Esophagus squamous epithelium (tissue), 5 donors: ENCODE measurements around the gene AUTS2. TPM values are rescaled to one million over a fixed set of nuclear protein-coding genes. Genes with fewer than 3 reads are reported as not detected.

Experiments used
- DNase-seq: peaks from one replicate; lab custom pipeline; 2025; lab: John Stamatoyannopoulos, UW
- H3K27ac ChIP-seq, 4 donors: fragments of 200-600 bp; sonication (generic); one replicate each; pipeline ENCODE4 v1.5.1; 2016 to 2019; ENCODE audit warnings: mild to moderate bottlenecking in 1 of 4
- H3K27me3 ChIP-seq, 4 donors: fragments of 200-600 bp; sonication (generic); 1 replicate in 3 of 4; 2 replicates in 1 of 4; pipeline versions ENCODE4 v1.5.1 to v1.6.0; 2017 to 2021; ENCODE audit warnings: antibody characterized with exemption in 1 of 4
- H3K36me3 ChIP-seq, 3 donors: fragments of 200-600 bp; sonication (generic); one replicate each; pipeline ENCODE4 v1.5.1; 2016 to 2019
- H3K4me1 ChIP-seq, 3 donors: fragments of 200-600 bp; sonication (generic); one replicate each; pipeline ENCODE4 v1.5.1; 2017 to 2019
- H3K4me3 ChIP-seq, 4 donors: fragments of 200-600 bp; sonication (generic); 1 replicate in 3 of 4; 2 replicates in 1 of 4; pipeline ENCODE4 v1.5.1; 2016 to 2019; ENCODE audit warnings: mild to moderate bottlenecking in 2 of 4, moderate library complexity in 1 of 4
- H3K9me3 ChIP-seq, 3 donors: fragments of 200-600 bp; sonication (generic); one replicate each; pipeline ENCODE4 v1.5.1; 2016 to 2019
- POLR2A ChIP-seq, 4 donors: fragments of 450-650 bp; IDR thresholded peaks; one replicate each; pipeline ENCODE4 v1.6.1; 2017; ENCODE audit warnings: antibody characterized with exemption in 4 of 4, mild to moderate bottlenecking in 4 of 4, moderate library complexity in 3 of 4
- WGBS, 2 donors: methylation state at CpG; one replicate each; pipeline ENCODE4 v1.1.5; 2018; 5-methylcytosine and 5-hydroxymethylcytosine counted together
- intact Hi-C: fragments of 100-400 bp; cut with DNase I; formaldehyde crosslinking; loops from one replicate; pipeline ENCODE4 v1.15.0; 2022
- total RNA-seq, 4 donors: library from RNA; depleted of rRNA; stranded (reverse); fragments of >200 nt; gene quantifications; one replicate each; pipeline ENCODE4 v1.1.0, GENCODE V29; 2016
- TF ChIP-seq, protein P1 (sequence below), 6 experiments: fragments of 450-650 bp in 4 of 6; fragments of 200-600 bp in 2 of 6; sonication (generic) in 2 of 6; IDR thresholded peaks; one replicate each; pipeline ENCODE4 v1.5.1; 2016 to 2019; ENCODE audit warnings: antibody characterized with exemption in 6 of 6, mild to moderate bottlenecking in 4 of 6, moderate library complexity in 4 of 6
- donor health status: DM: yes; HTN: yes; CAD: no.

Gene AUTS2
- total RNA-seq, 4 donors from 2014 or later = 9.5 to 36.2 (median 23.0) TPM

DNA sequence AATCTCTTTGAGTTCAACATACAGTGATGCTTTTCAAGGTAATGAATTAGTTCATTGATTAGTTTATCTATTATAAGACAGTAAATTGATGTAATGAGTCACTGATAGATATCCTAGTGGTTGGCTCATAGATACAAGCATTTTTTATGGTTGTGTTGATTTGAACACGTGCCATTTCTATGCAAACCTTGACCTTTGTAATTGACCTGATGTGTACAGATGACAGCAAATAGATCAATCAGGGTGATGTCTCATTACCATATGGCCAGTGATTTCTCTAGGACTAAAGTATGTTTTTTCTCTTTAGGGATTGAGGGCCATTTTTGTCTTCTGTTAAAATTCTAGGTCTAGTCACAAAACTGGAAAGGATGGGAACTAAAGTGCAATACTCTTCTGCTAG lies 773.4 kb downstream of the AUTS2 start:
- intact Hi-C loops = no loop called here
- no peaks in the 10 kb centered on the region for H3K9me3 ChIP-seq
- H3K4me3 ChIP-seq = no peak overlapping the region
- no peaks in the 10 kb centered on the region for H3K27me3 ChIP-seq
- no peak for TF ChIP-seq POLR2A (IDR thresholded peaks at IDR 0.05)
- TF ChIP-seq, protein P1, sequence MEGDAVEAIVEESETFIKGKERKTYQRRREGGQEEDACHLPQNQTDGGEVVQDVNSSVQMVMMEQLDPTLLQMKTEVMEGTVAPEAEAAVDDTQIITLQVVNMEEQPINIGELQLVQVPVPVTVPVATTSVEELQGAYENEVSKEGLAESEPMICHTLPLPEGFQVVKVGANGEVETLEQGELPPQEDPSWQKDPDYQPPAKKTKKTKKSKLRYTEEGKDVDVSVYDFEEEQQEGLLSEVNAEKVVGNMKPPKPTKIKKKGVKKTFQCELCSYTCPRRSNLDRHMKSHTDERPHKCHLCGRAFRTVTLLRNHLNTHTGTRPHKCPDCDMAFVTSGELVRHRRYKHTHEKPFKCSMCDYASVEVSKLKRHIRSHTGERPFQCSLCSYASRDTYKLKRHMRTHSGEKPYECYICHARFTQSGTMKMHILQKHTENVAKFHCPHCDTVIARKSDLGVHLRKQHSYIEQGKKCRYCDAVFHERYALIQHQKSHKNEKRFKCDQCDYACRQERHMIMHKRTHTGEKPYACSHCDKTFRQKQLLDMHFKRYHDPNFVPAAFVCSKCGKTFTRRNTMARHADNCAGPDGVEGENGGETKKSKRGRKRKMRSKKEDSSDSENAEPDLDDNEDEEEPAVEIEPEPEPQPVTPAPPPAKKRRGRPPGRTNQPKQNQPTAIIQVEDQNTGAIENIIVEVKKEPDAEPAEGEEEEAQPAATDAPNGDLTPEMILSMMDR (IDR thresholded peaks at IDR 0.05) = no peak
- H3K36me3 ChIP-seq = no peaks in the 10 kb centered on the region
- 55 to 91% methylated on average over 1 of the region's 1 CpG for WGBS, 2 donors
- no peak overlapping the region for H3K27ac ChIP-seq
- H3K4me1 ChIP-seq = peaks cover 0 to 5% (median 0%) of the 10 kb centered on the region in 3 donors
- no peak for DNase-seq

DNA sequence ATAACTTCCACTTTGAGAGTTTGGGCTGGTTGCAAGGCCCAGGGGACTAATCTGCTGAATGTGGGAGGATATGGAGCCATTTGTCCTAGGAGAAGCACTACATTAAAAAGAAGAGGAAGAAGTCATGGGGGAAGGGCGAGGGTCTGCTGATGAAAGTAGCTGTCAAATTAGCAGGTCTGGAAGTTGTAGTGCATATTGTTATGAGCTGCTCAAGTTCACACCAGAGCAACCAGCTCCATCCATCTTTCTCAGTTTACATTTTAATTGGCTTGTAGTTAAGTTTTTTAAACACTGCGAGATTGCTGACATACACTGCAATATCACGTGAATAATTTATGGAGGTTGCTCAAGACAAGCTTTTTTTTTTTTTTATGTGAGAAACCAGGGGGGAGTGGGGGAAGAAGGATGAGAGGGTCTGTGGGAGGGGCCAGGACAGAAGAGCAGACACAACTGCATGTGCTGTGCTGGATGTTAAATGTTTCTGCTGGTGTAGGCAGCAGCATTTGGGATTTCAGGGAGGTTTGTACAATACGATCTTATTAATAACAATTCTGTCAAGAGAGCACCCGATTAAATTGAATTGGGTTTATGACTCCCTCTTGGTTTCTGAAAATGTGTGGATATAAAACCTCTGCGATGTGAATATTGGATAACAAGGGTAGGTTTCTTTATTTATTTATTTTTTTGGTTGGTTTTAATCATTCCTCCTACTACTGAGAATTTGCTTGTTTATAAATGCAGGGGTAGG lies 774.7 kb downstream of the AUTS2 start:
- 64 to 69% methylated on average over 6 of the region's 6 CpGs for WGBS, 2 donors

DNA sequence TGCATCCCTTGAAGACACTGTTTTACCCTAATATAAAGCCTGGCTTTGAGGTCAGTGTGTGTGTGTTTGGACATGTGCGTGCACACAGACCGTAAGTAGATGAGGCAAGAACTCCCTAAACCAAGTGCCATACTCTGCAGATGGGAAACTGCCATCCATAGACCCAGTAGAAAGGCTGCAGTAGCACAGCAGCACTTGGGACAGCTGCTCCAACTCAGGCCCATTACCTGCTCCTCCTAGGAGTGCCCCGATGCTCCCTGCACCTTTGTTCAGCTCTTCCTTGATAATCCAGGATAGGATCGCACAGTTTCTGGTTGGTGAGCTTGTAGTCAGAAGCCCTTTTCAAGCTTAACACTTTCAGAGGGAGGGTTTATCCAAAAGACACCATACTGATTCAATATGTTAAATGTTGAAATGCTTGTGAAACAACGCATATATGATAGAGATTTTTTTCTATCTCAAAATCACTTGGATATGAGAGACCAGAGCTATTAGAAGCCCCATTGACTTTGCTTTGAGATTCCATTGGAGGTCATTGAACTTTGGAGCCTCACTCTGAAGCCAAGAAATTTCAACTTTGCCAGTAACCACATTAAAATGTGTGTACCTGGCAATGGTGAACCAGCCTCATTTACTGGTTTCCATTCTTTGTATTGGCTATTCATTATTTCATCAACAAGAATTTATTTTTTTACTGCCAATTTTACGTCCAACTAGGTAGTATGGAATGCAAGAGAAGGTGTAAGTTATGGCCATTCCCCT lies 776.7 kb downstream of the AUTS2 start:
- DNase-seq = no peak
- Histone ChIP-seq H3K27me3 (no peaks in the 10 kb centered on the region), H3K27ac (no peak overlapping the region), H3K36me3 (no peaks in the 10 kb centered on the region), H3K9me3 (no peaks in the 10 kb centered on the region), H3K4me1 (peaks cover 0 to 5% (median 0%) of the 10 kb centered on the region in 3 donors), H3K4me3 (no peak overlapping the region)
- whole genome bisulfite sequencing, 2 donors = 89 to 95% methylated on average over 5 to 6 of the region's 6 CpGs
- TF ChIP-seq, protein P1 (IDR thresholded peaks at IDR 0.05) = no peak
- TF ChIP-seq POLR2A (IDR thresholded peaks at IDR 0.05) = no peak
- intact Hi-C loops = no loop called here

More for the DNA sequence above, 774.7 kb downstream of the AUTS2 start:
- DNase-seq = no peak
- Histone ChIP-seq H3K27ac (no peak overlapping the region), H3K27me3 (no peaks in the 10 kb centered on the region), H3K4me1 (peaks cover 0 to 5% (median 0%) of the 10 kb centered on the region in 3 donors), H3K9me3 (no peaks in the 10 kb centered on the region), H3K4me3 (no peak overlapping the region), H3K36me3 (no peaks in the 10 kb centered on the region)
- intact Hi-C loops = no loop called here
- no peak for TF ChIP-seq POLR2A (IDR thresholded peaks at IDR 0.05)
- TF ChIP-seq, protein P1 (IDR thresholded peaks at IDR 0.05) = no peak

DNA sequence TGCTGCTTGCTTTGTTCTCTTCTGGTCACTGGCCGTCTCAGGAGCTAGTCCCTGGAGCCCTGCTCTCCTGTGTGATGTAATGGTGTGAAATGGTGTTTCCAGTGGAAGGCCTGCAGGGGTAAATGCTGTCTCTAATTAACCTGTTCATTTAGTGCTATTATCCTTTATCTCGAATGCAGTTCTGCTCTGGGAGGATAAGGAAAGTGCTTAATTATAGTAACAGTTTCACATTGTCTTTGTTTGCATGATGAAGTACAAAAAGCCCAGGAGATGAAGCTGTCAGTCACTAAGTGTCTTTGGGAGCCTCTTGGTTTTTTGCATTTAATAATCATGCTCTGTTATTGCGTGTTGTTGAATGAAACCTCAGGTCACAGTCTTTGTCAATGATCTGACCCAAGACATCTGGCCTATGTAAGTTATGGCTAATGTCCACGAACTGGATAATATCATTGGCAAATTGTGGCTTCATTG lies 778.3 kb downstream of the AUTS2 start:
- WGBS, 2 donors = 64 to 68% methylated on average over 4 of the region's 4 CpGs
- H3K9me3 ChIP-seq = no peaks in the 10 kb centered on the region
- peaks cover 0 to 5% (median 0%) of the 10 kb centered on the region in 3 donors for H3K4me1 ChIP-seq
- TF ChIP-seq, protein P1 (IDR thresholded peaks at IDR 0.05) = no peak
- no peak for TF ChIP-seq POLR2A (IDR thresholded peaks at IDR 0.05)
- no peak for DNase-seq
- H3K27me3 ChIP-seq = no peaks in the 10 kb centered on the region
- H3K27ac ChIP-seq = no peak overlapping the region
- H3K36me3 ChIP-seq = no peaks in the 10 kb centered on the region
- intact Hi-C loops = no loop called here
- H3K4me3 ChIP-seq = no peak overlapping the region

DNA sequence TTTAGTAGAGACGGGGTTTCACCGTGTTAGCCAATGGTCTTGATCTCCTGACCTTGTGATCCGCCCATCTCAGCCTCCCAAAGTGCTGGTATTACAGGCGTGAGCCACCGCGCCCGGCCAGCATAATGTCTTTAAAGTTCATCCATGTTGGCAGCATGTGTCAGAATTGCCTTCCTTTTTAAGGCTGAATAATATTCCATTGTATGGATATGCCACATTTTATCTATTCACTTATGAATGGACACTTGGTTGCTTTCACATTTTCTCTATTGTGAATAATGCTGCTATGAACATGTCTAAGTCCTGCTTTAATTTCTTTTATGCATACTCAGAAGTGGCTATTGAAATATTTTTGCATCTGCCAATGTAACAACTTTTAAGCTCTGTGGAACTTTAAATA lies 779.7 kb downstream of the AUTS2 start:
- Histone ChIP-seq H3K4me3 (no peak overlapping the region), H3K4me1 (peaks cover 0 to 5% (median 0%) of the 10 kb centered on the region in 3 donors), H3K36me3 (no peaks in the 10 kb centered on the region), H3K27me3 (no peaks in the 10 kb centered on the region), H3K9me3 (no peaks in the 10 kb centered on the region), H3K27ac (no peak overlapping the region)
- TF ChIP-seq, protein P1 (IDR thresholded peaks at IDR 0.05) = no peak
- TF ChIP-seq POLR2A (IDR thresholded peaks at IDR 0.05) = no peak
- WGBS, 2 donors = 90 to 100% methylated on average over 7 of the region's 7 CpGs
- intact Hi-C loops = no loop called here
- DNase-seq = no peak
